ENCODE data around the gene FLOT1.

FLOT1 gene

GRCh38 chr6:30691208-30691847 lies 51.2 kb downstream of the FLOT1 start:
- DNase-seq = no peak

- peak; percentile 78 to 92 for DNase-seq
These were observed 51.9 kb downstream of the FLOT1 start, which contains the start of gene NRM for GRCh38 chr6:30690403-30691207. NRM (minus strand) TSS chr6:30690984; CDS start chr6:30690974, 10 bp downstream.

GRCh38 chr6:30689985-30690384 lies 52.5 kb downstream of the FLOT1 start:
- no peak for DNase-seq

- DNase-seq = no peak
These were observed 53.2 kb downstream of the FLOT1 start for GRCh38 chr6:30689022-30689865.

GRCh38 chr6:30688569-30688968 lies 53.9 kb downstream of the FLOT1 start:
- DNase-seq = no peak

- DNase-seq = no peak
These were observed 54.6 kb downstream of the FLOT1 start for GRCh38 chr6:30687659-30688431.

- peak; percentile 46 to 61 for DNase-seq
These were observed 55.4 kb downstream of the FLOT1 start for GRCh38 chr6:30686908-30687658.

GRCh38 chr6:30686009-30686907 lies 56.2 kb downstream of the FLOT1 start, which contains the start of gene PPP1R18:
PPP1R18 (minus strand) TSS chr6:30686645; CDS start chr6:30686018, 627 bp downstream.
- DNase-seq = peak in 1 of 2 donors; percentile 47

- no peak for DNase-seq
These were observed 57.1 kb downstream of the FLOT1 start for GRCh38 chr6:30685157-30686008.

- DNase-seq = no peak
These were observed 57.9 kb downstream of the FLOT1 start for GRCh38 chr6:30684386-30685156.

- no peak for DNase-seq
These were observed 58.5 kb downstream of the FLOT1 start for GRCh38 chr6:30683980-30684338.

GRCh38 chr6:30683183-30683979 lies 59.1 kb downstream of the FLOT1 start:
- no peak for DNase-seq

GRCh38 chr6:30682143-30683117 lies 60.1 kb downstream of the FLOT1 start:
- DNase-seq = peak in 1 of 2 donors; percentile 57

- DNase-seq = no peak
These were observed 60.7 kb downstream of the FLOT1 start for GRCh38 chr6:30681766-30682142.

- no peak for DNase-seq
These were observed 62.5 kb downstream of the FLOT1 start for GRCh38 chr6:30679765-30680535.
